Measurements from ENCODE around the gene SLC46A3. TPM values are rescaled to one million over a fixed set of nuclear protein-coding genes. Genes with fewer than 3 reads are reported as not detected.
A peak's percentile ranks its signal among the peaks of the same experiment; 100 is the strongest.

Gene SLC46A3
- total and polyA plus RNA-seq, 8 donors = 1.2 to 14.5 (median 1.7) TPM

DNA sequence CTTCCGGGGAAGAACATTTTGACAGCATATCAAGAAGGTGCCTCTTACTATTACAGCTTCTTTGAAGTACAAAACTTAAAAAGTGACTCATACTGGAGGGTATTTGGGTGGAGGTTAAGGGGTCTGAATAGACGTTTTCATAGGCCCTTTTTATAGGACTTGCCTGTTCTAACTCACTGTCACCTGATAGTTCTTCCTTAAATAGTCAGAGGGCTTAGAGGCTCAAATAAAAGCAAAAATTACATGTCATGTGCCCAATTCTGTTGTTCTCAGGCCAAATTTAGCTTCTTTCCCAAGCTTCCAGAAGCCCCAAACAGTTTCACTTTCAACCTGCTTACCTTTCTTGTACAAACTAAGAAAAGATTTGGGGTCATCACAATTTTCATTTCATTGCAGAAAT lies 16.1 kb upstream of the SLC46A3 start:
- Histone ChIP-seq H3K9me3 (no peaks in the 10 kb centered on the region), H3K4me1 (no peaks in the 10 kb centered on the region), H3K36me3 (no peaks in the 10 kb centered on the region), H3K27ac (no peak overlapping the region), H3K4me3 (no peak overlapping the region), H3K27me3 (no peaks in the 10 kb centered on the region)
- no peak for TF ChIP-seq CTCF (IDR thresholded peaks at IDR 0.05)
- DNase-seq = no peak
- intact Hi-C loops (cut with DNase I) = no loop called here
- ATAC-seq = no peak

DNA sequence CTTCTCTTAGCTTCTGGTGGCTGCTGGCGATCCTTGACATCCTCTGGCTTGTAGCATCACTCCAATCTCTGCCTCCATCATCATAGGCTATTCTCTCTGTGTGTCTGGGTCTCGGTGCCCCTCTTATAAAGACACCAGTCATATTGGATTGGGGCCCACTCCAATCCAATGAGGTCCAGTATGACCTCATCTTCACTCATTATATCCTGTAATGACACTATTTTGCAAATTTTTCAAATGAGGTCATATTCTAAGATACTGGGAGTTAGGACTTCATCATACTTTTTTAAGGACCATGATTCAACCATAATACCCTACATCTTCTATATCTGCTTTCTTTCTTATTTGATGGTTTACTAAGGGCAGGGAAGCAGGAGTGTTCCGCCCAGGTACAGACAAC lies 12.0 kb upstream of the SLC46A3 start:
- H3K27me3 ChIP-seq = no peaks in the 10 kb centered on the region
- DNase-seq (no peak), ATAC-seq (no peak)
- H3K36me3 ChIP-seq = no peaks in the 10 kb centered on the region
- no peak for TF ChIP-seq CTCF (IDR thresholded peaks at IDR 0.05)
- H3K27ac ChIP-seq = no peak overlapping the region
- H3K4me1 ChIP-seq = no peaks in the 10 kb centered on the region
- H3K4me3 ChIP-seq = no peak overlapping the region
- H3K9me3 ChIP-seq = no peaks in the 10 kb centered on the region
- intact Hi-C loops (cut with DNase I) = no loop called here

DNA sequence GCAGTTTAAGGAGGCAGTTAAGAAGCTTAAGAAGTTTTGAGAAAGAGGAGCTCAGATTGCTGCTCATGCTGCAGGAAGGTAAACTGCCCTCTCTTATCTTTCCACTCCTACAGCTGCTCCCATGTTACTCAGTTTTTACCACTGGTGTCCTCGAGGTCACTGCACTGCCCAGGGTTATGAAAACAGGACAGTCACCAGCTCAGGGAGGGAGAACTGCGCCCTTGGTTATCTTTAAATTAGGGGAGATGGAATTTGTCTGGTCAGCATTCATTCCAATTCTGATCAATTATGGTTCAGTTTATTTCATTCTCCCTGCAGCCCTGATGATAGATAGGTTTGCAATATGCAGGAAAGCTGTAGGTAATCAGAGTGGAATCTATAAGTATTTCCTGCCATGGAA lies 10.8 kb upstream of the SLC46A3 start:
- no peaks in the 10 kb centered on the region for H3K4me1 ChIP-seq
- no peak overlapping the region for H3K27ac ChIP-seq
- H3K27me3 ChIP-seq = no peaks in the 10 kb centered on the region
- ATAC-seq = peak; percentile 41
- H3K9me3 ChIP-seq = no peaks in the 10 kb centered on the region
- no peak for TF ChIP-seq CTCF (IDR thresholded peaks at IDR 0.05)
- H3K36me3 ChIP-seq = no peaks in the 10 kb centered on the region
- intact Hi-C loops (cut with DNase I) = no loop called here
- H3K4me3 ChIP-seq = no peak overlapping the region
- no peak for DNase-seq

- Histone ChIP-seq H3K27me3 (no peaks in the 10 kb centered on the region), H3K4me1 (no peaks in the 10 kb centered on the region), H3K36me3 (no peaks in the 10 kb centered on the region), H3K27ac (no peak overlapping the region), H3K4me3 (no peak overlapping the region), H3K9me3 (no peaks in the 10 kb centered on the region)
- no peak for TF ChIP-seq CTCF (IDR thresholded peaks at IDR 0.05)
- intact Hi-C loops (cut with DNase I) = no loop called here
- ATAC-seq = peak; percentile 63
- no peak for DNase-seq
Measured at GRCh38 chr13:28728642-28729041, 9.9 kb upstream of the SLC46A3 start.

DNA sequence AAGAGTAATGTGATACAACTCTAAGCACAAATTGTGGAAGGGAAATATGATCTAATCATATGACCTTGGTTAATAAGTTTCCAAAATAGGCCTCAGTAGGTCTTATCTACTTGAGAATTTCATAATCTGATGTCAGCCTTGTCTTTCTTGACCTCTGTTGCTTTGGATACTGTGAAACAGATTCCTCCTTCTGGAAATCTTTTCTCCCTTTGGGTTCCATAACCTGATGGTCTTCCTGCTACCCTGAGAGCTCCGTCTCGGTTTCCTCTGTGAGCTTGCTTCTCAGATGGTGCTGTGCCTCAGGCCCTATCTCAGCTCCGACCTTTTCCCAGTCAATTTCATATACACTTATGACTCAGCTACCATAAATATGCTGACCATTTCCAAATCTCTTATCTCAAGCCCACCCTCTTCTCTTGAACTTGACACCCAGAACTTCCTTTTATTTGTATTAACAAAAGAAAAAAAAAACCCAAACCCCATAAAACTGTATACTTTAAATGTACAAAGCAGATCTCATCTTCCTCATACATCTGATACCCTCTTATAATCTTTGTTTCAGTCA lies 6.4 kb upstream of the SLC46A3 start:
- ATAC-seq = no peak
- DNase-seq = no peak
- Histone ChIP-seq H3K9me3 (no peaks in the 10 kb centered on the region), H3K4me3 (no peak overlapping the region), H3K27ac (no peak overlapping the region), H3K4me1 (no peaks in the 10 kb centered on the region), H3K27me3 (no peaks in the 10 kb centered on the region), H3K36me3 (no peaks in the 10 kb centered on the region)
- intact Hi-C loops (cut with DNase I) = no loop called here
- no peak for TF ChIP-seq CTCF (IDR thresholded peaks at IDR 0.05)
